LNCaP clone FGC (cell line): Measurements from ENCODE around the gene BTBD3.

Source experiments
- DNase-seq: peaks from one replicate; pipeline ENCODE4 v3.0.0-alpha.2; 2011; ENCODE audit warnings: low read depth
- H3K4me3 ChIP-seq: 2 replicates; pipeline ENCODE4 v1.5.1; 2011; ENCODE audit warnings: mild to moderate bottlenecking, low read depth, low read length, control low read depth
- TF ChIP-seq, protein P1 (sequence below): IDR thresholded peaks from 2 replicates; pipeline ENCODE4 v1.5.1; 2012; ENCODE audit warnings: mild to moderate bottlenecking; ENCODE audit not compliant: control insufficient read depth, insufficient read depth; ENCODE audit errors: extremely low read depth

BTBD3 gene

DNA sequence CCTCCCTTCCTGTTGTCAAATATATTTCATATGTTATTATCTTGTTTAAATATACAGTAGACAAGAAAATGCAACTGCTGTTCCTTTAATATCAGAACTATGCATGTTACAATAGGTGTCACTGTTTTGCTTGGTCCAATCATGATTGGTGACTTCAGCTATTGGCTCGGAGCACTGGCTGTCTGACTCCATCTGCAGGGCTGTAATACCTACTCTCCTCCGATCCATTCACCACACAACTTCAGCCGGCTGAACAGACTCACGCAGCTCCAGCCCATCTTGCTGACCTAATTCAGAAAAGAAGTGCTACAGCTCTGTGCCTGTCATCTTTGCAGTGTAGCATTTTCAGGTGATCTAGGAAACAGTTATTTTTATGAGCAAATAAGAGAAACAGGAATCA is at the start of gene BTBD3:
Gene BTBD3, plus strand, starts transcription at position 231 of the 400 bp plus-strand sequence. CDS start 383 bp downstream, outside the sequence.
- TF ChIP-seq, protein P1, sequence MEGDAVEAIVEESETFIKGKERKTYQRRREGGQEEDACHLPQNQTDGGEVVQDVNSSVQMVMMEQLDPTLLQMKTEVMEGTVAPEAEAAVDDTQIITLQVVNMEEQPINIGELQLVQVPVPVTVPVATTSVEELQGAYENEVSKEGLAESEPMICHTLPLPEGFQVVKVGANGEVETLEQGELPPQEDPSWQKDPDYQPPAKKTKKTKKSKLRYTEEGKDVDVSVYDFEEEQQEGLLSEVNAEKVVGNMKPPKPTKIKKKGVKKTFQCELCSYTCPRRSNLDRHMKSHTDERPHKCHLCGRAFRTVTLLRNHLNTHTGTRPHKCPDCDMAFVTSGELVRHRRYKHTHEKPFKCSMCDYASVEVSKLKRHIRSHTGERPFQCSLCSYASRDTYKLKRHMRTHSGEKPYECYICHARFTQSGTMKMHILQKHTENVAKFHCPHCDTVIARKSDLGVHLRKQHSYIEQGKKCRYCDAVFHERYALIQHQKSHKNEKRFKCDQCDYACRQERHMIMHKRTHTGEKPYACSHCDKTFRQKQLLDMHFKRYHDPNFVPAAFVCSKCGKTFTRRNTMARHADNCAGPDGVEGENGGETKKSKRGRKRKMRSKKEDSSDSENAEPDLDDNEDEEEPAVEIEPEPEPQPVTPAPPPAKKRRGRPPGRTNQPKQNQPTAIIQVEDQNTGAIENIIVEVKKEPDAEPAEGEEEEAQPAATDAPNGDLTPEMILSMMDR, result no peak; the same call in 1 of the 2 replicates
- H3K4me3 ChIP-seq, result no peak within 1 kb of the TSS
- DNase-seq, result no peak

DNA sequence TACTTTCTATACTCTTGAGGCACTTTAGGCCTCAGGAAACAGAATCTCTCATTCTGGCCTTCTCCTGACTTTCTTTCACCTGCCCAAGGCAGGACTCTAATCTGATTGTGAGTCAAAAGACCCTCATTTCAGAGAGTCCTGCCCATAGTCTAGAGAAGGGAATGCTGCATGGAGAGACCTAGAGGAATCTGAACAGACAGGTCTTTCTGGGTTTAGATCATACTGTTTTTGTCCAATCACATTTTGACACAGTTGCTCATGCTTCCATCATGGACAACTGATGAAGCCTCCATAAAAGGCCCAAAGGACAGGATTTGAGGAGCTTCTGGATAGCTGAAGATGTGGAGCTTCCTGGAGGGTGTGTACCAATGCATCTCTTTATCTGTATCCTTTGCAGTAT is 48.1 kb upstream of the BTBD3 start:
- no peak overlapping the region for H3K4me3 ChIP-seq
- no peak for DNase-seq
- TF ChIP-seq, protein P1, result no peak

DNA sequence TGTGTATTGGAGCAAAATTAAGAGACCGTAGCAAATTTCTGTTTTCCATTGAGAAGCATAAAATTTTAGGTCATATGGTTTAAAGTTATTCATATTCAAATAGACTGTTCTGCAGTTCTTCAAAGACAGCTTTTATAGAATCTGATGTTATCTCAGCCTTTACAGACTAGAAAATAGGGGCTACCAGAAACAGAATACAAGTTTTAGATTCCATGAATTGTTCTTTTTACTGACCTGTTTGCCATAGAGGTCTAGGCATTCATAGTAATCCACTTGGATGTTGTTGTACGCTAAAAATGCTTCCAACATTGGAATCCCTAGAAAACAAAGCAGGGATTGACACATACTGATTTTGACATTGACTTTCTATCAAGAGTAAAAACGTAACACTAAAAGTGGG is 47.3 kb upstream of the BTBD3 start:
- H3K4me3 ChIP-seq, result no peak overlapping the region
- DNase-seq, result no peak
- TF ChIP-seq, protein P1, result no peak

DNA sequence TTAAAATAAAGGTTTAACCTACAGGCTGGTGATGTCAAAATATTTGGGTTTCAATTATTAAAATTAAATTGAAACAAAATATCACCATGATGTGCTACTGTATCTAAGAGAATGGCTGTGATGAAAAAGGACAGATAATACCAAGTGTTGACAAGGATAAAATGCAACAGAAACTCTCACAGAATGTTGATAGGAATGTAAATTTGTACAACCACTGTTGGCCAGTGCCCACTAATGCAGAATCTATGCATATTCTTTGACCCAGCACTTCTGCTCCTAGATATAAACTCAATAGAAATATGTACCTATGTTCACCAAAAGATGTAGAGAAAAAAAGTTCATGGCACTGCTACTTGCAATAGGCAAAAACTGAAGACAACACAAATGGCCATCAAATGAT is 41.1 kb upstream of the BTBD3 start:
- no peak for DNase-seq
- no peak overlapping the region for H3K4me3 ChIP-seq
- TF ChIP-seq, protein P1, result no peak

GRCh38 chr20:11880680-11881079 is 37.0 kb upstream of the BTBD3 start:
- TF ChIP-seq, protein P1, result no peak
- H3K4me3 ChIP-seq, result no peak overlapping the region
- DNase-seq, result no peak

DNA sequence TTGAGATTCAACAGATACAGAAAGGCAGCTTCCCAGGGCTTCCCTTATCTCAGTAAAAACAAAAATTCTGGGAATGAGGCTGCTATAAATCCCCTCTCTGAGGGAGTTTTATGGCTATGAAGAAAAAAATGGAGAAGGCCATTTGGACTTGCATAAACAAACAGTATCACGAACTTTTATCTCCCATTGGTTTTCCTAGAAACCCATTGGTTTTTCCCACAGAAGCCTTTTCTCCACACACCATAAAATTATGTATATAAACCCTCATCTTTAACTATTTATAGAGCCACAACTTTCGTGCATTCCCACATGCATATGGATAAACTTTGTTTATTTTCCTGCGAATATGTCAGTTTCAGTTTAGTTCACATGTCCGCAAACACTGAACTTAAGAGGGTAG is 36.2 kb upstream of the BTBD3 start:
- H3K4me3 ChIP-seq, result no peak overlapping the region
- DNase-seq, result no peak
- TF ChIP-seq, protein P1, result no peak

DNA sequence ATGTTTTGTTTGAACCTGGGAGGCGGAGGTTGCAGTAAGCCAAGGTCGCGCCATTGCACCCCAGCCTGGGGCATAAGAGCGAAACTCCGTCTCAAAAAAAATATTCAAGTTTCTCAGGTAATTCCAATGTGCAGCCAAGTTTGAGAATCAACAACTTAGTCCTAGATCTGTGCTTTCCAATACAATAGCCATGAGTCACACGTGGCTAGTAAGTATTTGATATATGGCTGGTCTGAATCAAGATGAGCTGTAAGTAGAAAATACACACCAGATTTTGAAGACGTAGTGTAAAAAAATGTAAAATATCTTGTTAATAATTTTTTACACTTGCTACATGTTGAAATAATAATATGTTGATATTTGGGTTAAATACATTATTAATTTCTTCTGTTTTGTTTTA is 35.0 kb upstream of the BTBD3 start:
- DNase-seq, result no peak
- H3K4me3 ChIP-seq, result no peak overlapping the region
- TF ChIP-seq, protein P1, result no peak
